ENCODE data around the gene L3MBTL2. TPM values are rescaled to one million over a fixed set of nuclear protein-coding genes. Genes with fewer than 3 reads are reported as not detected.

L3MBTL2 gene
- total and polyA plus RNA-seq, 2 of the 13 experiments (the other 11 are each of a cell fraction or from before 2014, with no cell fraction given) = 13.8 to 33.7 TPM

- Histone ChIP-seq H3K27me3 (ENCODE audit: control insufficient read depth in 1 of 2, insufficient read depth in 2 of 2, low read length in 2 of 2) (no peaks in the 10 kb centered on the region; a peak in 1 of 5 replicates), H3K36me3 (replicated peaks in 1 of 2; ENCODE audit: control insufficient read depth in 1 of 2, insufficient read depth in 2 of 2, low read length in 2 of 2) (peaks cover 3 to 25% of the 10 kb centered on the region in 2 experiments; a peak in 4 of 5 replicates), H3K4me1 (ENCODE audit: insufficient read depth, low read length) (no peaks in the 10 kb centered on the region), H3K9me3 (ENCODE audit: low read length) (no peaks in the 10 kb centered on the region), H3K4me2 (ENCODE audit: low read depth, low read length) (no peak overlapping the region), H2AFZ (ENCODE audit: low read length) (no peak overlapping the region), H3K27ac (ENCODE audit: extremely low read length, insufficient read depth, low read length) (no peak overlapping the region), H3K79me2 (ENCODE audit: insufficient read depth, low read length) (no peaks in the 10 kb centered on the region), H4K20me1 (ENCODE audit: insufficient read depth, low read length) (no peaks in the 10 kb centered on the region), H3K4me3 (replicated peaks in 1 of 3; ENCODE audit: insufficient read depth in 1 of 3, low read depth in 2 of 3, low read length in 3 of 3) (no peak overlapping the region), H3K9ac (ENCODE audit: insufficient read depth, low read depth, low read length) (no peak overlapping the region)
- intact Hi-C loops (cut with micrococcal nuclease; ENCODE audit: unreplicated experiment) = no loop called here
- TF ChIP-seq HIVEP1 (CRISPR knock-in tag; IDR thresholded peaks at IDR 0.05) (no peak), PHB2 (IDR thresholded peaks at IDR 0.05; ENCODE audit: partially characterized antibody) (no peak), NBN (conservative IDR thresholded peaks at IDR 0.05) (no peak), ZFP37 (CRISPR knock-in tag; IDR thresholded peaks at IDR 0.05; ENCODE audit: borderline replicate concordance) (no peak), KLF11 (CRISPR knock-in tag; IDR thresholded peaks at IDR 0.05) (no peak), ARID2 (CRISPR knock-in tag; IDR thresholded peaks at IDR 0.05; ENCODE audit: borderline replicate concordance) (no peak), ZNF687 (CRISPR knock-in tag; IDR thresholded peaks at IDR 0.05) (no peak), KDM3A (CRISPR knock-in tag; IDR thresholded peaks at IDR 0.05; ENCODE audit: low read depth) (no peak), ZNF30 (CRISPR knock-in tag; IDR thresholded peaks at IDR 0.05) (no peak), MTA1 (CRISPR knock-in tag; IDR thresholded peaks at IDR 0.05; ENCODE audit: borderline replicate concordance) (no peak), TARDBP (CRISPR knock-in tag; IDR thresholded peaks at IDR 0.05) (no peak), ZKSCAN8 (CRISPR knock-in tag; IDR thresholded peaks at IDR 0.05; ENCODE audit: borderline replicate concordance) (no peak), ZNF747 (CRISPR knock-in tag; IDR thresholded peaks at IDR 0.05; ENCODE audit: borderline replicate concordance) (no peak)
- no peak for DNase-seq (ENCODE audit: low spot score)
- ATAC-seq = no peak
- CTCF ChIA-PET (ENCODE audit: low intra/inter-chr PET ratio, low total read pairs) = no interaction called here
- BruUV-seq (replicated peaks) = no TSS peak
- WGBS (ENCODE audit: low lambda C conversion rate) = 93% methylated on average over 7 of the region's 7 CpGs
- in situ Hi-C loops (cut with HindIII; ENCODE audit: extremely low pct_ligation_motif_present, low pct_unique_long_range_greater_than_20kb) = no loop called here
- no peak for FAIRE-seq
- POLR2A ChIA-PET = no interaction called here
These were observed 10.8 kb downstream of the L3MBTL2 start for GRCh38 chr22:41215926-41216325.
